OCI-LY3 (cell line): ENCODE data around the gene RBFOX1.

Experiments used
- CTCF ChIP-seq: fragments of 200-600, 300-600 bp; sonication (generic); IDR thresholded peaks from 2 replicates; pipeline ENCODE4 v1.5.1; 2014; ENCODE audit warnings: antibody characterized with exemption, low read length, low read depth
- EZH2phosphoT487 ChIP-seq: fragments of 200-600 bp; shearing (Covaris generic); IDR thresholded peaks from 2 replicates; pipeline ENCODE4 v1.6.1; 2018; ENCODE audit warnings: antibody characterized with exemption, mixed run types, low read depth

GRCh38 chr16:7602291-7602950 lies 269.8 kb downstream of the RBFOX1 start:
- TF ChIP-seq CTCF, result no peak
- TF ChIP-seq EZH2phosphoT487, result no peak
